ENCODE results near the gene BOLA2.
"Not testable (repeated sequence)": the region's sequence is repeated elsewhere in the genome, so short reads cannot be mapped to it uniquely, and the experiment has no call there.

The BOLA2 gene

DNA sequence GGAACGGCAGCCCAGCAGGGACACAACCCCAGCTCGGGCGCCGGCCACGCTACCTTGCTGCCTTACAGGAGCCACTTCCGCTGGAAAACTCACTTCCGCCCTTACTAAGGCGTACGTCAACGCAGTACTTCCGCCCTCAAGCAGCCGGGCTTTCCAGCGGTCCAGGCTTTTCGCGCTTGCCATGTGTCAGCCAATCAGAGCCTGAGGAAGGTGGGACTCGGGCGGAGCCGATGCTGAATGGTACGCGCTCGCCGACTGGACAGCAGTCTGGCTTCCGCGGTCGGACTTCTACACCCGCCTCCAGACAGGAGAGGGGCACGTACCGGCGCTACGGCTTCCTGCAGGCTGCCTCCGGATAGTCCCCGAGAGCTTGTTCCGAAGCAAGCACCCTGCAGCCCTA lies at the start of gene BOLA2, which contains the start of gene SLX1B:
Gene BOLA2, minus strand, starts transcription at position 83 of the 400 bp plus-strand sequence. CDS start 98 bp downstream, outside the sequence.
Gene SLX1B, plus strand, starts transcription at position 265 of the 400 bp plus-strand sequence.
- not testable (repeated sequence) for H3K27ac ChIP-seq, H3K4me3 ChIP-seq

DNA sequence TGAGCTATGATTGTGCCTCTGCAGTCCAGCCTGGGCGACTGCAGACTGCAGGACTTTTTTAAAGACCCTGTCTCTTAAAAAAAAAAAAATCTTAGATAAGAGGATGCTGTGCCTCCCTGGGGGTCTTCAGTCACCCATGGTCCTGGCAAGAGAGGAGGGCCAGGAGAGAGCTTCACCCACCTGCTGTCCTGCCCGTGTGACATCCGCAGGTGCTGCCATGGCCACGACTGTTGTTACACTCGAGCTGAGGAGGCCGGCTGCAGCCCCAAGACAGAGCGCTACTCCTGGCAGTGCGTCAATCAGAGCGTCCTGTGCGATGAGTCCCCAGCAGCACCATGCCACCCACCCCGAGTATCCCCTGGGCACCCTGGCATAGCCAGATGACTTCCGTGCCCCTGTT lies 28.1 kb upstream of the BOLA2 start:
- H3K4me3 ChIP-seq, H3K27ac ChIP-seq: not testable (repeated sequence)

DNA sequence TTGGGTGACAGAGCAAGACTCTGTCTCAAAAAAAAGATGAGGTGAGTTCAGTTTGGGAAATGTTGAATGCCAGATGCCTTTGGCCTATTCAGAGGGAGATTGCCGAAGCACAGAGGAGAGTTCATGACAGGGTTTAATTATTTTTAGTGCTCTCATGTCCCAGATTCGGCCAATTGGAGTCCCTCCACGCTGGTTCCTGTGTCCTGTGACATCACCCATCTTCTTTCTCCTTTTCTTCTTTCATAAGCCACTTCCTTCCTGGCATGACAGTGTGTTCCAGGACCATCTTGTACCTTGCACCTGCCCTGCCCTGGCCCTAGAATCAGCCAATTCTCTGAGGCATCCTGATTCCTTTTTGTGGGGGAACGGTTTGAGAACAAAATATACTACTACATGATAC lies 17.9 kb upstream of the BOLA2 start:
- not testable (repeated sequence) for H3K27ac ChIP-seq, H3K4me3 ChIP-seq

DNA sequence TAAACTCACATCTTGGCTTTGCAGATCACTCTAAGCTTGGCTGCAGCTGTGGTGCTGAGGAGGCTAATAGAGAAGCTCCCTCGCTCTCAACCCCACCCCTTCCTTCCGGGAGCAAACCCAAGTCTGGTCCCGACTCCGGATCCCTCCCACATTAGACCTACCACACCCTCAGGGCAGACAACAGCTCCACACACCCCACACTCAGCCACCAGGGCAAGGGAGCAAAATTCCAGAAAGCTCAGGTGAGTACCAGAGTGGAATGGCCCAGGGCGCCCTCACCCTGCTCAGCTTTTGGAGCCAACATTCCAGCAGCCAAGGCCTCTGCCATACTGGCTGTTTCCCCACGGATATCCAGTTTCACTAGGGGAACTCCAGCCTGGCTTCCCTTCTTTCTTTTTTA lies 15.5 kb upstream of the BOLA2 start:
- peak overlapping the region in 10 of 21 experiments; percentile 25 to 73 (median 60) for H3K27ac ChIP-seq
- H3K4me3 ChIP-seq = not testable (repeated sequence)

DNA sequence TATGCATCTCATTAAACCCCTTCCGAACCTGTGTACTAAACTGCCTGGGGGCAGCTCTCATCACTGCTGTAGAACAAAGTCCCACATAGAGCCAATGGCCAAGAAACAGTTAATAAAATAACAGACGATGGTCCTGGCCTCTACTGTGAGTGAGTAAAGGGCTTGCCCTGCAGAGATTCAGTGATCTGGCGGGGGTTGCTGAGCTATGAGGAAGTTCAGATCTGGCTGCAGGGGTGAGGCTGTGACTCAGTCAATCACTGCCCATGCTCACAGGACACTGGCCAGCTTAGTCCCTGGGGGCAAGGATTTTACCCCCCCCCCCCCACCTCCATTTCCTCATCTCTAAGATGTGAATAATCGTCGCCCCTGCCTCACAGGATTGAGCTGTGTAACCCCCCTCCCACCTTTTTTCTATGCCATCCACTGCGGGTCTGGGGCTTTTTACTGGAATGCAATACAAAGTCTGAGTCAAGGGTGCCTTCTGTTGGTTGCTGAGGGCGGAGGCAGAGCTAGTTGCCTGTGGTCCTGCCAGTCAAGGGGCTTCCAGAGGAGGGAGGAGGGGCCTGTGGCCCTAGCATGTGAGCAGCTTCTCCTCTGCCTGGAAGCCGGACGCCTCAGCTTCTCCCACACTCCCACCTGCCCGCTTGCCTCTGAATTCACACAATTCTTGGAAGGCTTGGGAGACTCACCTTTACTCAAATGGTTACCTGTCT lies 13.7 kb upstream of the BOLA2 start:
- not testable (repeated sequence) for H3K27ac ChIP-seq, H3K4me3 ChIP-seq

DNA sequence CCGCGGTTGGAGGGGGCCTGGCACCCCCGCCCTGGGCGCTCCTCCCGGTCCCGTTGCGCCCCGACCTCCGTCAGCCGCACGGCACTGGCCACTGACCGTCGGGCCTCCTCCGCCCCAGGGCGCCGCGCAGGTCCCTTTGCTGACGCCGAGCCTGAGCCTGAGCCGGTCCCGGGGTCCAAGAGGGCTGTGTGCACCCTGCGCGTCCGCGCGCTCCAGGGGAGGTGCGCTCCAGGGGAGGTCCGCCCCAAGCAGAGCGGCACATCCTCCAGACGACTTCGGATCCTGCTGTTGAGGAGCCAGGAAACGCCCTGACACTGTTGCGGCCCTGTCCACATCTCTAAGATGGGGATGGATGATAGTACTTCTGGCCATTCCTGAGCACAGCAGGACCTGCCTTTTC lies 12.8 kb upstream of the BOLA2 start:
- not testable (repeated sequence) for H3K4me3 ChIP-seq, H3K27ac ChIP-seq

DNA sequence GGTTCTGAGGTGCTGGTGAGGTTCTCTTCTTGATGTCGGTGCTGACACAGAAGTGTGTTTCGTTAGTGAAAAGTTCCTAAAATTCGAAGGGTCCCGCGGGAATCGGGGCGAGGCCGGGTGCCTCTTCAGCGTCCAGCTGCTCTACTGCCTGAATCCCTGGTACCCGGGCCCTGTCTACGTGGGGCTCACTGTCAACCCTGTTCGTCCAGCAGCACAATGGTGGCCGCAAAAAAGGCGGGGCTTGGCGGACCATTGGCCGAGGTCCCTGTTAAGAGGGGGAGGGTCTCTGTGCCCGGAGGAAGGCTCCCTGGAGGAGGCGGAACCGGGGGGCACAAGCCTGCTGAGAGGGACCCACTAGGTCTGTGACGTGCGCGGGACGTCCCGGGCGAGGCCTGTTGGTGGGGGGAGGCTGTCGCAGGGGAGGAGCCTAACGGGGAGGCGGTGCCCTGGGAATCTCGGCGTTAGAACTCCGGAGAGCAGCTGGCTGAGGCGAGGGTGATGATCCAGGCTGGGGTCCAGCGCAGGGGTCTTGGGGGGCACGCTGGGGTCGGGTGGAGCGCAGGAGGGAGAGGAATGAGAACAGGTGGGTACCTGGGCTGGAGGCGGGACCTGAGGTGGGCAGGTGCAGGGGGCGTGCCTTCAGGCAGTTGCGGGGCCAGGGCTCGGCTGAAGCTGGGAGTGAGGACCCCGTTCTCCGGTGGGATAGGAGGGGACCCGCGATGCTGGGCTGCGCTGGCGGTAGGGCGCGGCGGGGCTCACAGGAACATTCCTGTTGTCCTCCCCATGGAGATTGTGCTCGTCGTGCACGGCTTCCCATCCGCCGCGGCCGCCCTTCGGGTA lies 12.1 kb upstream of the BOLA2 start:
- not testable (repeated sequence) for H3K4me3 ChIP-seq, H3K27ac ChIP-seq

DNA sequence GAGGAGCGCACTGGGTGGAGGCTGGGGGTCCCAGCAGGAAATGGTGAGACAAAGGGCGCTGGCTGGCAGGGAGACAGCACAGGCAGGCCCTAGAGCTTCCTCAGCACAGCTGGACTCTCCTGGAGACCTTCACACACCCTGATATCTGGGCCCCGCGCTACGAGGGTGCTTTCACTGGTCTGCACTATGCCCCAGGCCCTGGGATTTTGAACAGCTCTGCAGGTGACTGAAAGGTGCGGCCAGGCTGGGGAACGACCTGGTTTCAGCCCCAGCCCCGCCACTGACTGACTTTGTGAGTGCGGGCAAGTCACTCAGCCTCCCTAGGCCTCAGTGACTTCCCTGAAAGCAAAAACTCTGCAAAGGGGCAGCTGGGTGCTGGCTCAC lies 6.5 kb upstream of the BOLA2 start:
- not testable (repeated sequence) for H3K4me3 ChIP-seq, H3K27ac ChIP-seq

DNA sequence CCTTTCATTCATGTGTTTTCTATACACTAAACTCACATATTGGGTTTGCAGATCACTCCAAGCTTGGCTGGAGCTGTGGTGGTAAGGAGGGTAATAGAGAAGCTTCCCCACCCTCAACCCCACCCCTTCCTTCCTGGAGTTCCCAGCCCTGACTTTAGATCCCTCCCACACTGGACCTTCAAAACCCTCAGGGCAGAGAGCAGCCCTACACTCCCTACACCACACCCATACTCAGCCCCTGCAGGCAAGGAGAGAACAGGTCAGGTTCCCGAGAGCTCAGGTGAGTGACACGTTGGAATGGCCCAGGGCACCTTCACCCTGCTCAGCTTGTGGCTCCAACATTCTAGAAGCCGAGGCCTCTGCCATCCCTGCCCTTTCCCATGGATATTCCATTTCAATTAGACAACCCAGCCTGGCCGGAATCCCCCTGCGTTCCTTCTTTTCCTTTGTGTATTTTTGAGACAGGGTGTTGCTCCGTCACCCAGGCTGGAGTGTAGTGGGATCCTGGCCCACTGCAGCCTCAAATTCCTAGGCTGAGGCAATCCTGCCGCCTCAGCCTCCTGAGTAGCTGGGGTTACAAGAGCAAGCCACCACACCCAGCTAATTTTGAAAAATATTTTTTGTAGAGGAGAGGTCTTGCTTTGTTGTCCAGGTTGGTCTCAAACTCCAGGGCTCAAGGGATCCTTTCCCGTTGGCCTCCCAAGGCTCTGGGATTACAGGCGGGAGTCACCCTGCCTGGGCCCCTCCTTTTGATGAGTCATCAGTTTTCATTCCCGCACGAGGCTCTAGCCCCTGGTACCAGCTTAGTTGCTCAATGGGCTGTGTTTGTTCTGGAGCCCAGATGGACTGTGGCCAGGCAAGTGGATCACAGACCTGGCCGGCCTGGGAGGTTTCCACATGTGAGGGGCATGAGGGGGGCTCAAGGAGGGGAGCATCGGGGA lies 5.8 kb upstream of the BOLA2 start, which contains the start of gene SULT1A4:
Gene SULT1A4, plus strand, starts transcription at position 208 of the 941 bp plus-strand sequence. CDS start 1,473 bp downstream, outside the sequence.
- H3K27ac ChIP-seq, H3K4me3 ChIP-seq: not testable (repeated sequence)

DNA sequence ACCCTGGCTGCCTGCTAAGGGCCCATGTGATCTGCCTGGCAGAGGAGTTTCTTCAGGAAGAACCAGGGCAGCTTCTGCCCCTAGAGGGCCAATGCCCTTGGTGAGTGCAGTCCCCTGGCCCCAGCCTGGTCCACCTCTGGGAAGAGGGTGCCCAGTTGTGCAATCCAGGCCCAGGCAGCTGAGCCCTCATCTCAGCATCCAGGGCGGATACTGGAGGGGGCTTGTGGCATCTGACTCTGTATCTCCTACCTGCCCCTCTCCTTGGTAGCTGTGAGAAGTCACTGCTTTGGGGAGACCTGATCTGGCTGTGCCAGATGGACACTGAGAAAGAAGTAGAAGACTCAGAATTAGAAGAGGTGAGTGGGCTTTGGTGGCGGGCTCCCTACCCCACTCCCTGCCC lies 3.5 kb upstream of the BOLA2 start:
- H3K4me3 ChIP-seq, H3K27ac ChIP-seq: not testable (repeated sequence)

DNA sequence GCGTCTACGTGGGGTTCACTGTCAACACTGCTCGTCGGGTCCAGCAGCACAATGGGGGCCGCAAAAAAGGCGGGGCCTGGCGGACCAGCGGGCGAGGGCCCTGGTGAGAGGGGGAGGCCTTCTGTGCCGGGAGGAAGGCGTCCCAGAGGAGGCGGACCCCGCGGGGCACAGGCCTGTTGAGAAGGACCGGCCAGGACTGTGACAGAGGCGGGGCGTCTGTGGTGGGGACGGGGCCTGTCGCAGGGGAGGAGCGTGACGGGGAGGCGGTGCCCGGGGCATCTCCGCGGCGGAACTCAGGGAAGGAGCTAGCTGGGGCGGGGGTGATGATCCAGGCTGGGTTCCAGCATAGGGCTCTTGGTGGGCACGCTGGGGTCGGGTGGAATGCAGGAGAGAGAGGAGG lies 677 bp upstream of the BOLA2 start:
- H3K4me3 ChIP-seq, H3K27ac ChIP-seq: not testable (repeated sequence)

DNA sequence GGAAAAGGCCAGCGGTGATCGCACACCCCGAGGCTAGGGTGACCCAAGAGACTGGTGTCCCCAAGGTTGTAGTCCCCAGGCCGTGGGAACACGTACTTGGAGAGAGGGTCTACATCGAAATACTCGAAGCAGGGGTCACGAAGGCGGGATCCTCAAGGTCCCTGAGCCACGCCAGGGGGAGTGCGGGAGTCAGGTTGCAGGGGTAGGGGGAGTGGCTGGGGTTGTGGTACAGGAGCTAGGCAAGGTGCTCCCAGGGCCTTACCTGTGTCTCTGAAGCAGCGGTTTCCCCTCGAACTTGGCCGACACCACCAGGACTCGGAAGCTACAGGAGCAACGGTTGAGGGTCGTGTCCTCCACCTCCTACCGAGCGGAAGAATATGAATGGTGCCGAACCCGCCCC lies 397 bp downstream of the BOLA2 start:
- H3K27ac ChIP-seq, H3K4me3 ChIP-seq: not testable (repeated sequence)

DNA sequence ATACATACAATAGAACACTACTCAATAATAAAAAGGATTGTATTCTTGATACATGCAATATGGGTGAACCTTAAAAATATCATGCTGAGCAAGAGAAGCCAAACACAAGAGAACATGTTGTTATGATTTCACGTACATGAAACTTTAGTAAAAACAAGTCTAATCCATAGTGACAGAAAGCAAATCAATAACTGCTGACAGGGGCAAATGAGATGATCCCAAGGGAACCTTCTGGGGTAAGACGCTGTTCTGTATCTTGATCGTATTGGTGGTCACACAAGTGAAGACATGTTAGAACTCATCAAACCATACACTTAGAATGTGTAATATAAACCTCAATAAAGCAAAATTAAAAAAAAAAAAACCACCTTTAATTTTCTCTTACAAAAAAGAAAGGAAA lies 28.8 kb downstream of the BOLA2 start:
- H3K4me3 ChIP-seq = not testable (repeated sequence)

DNA sequence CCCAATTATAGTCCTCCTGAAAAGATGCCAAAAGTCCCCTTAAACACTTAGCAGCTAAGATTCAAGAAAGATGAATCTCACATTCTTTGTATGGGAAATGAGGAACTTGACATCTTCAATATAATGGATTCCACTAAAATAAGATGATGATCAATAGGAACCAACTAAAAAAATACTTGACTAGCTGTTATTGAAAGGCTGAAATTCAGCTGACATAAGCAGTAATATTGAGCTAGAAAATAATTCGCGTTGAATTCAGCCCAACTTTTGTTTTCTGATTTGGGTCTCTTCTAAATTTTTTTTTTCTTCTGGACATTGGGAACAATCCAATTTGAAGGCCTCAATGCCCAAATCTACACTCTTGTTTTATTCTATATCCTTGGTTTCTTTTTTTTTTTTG lies 30.6 kb downstream of the BOLA2 start:
- not testable (repeated sequence) for H3K4me3 ChIP-seq, H3K27ac ChIP-seq

More for the DNA sequence above, 28.8 kb downstream of the BOLA2 start:
- H3K27ac ChIP-seq = not testable (repeated sequence)

DNA sequence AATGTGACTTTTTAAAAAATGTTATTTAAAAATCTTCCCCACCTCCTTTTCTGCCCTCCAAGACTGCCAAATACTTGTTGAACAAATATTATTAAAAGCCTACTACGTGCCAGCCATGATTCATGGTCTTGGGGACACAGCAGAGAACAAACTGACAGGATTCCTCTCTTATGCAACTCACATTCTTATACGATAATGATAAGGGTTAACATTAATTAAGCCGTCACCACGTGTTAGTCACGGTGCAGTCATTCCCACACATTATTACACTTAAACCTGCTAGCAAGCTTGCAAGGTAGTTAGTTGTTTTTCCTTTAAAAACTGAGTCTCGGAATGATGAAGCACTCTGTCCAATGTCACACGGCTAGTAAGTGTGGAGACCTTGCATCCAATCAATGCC lies 48.9 kb downstream of the BOLA2 start:
- H3K27ac ChIP-seq, H3K4me3 ChIP-seq: not testable (repeated sequence)
